Thoracic aorta (tissue), 2 donors: Measurements from ENCODE around the gene SEMA4D. TPM values are rescaled to one million over a fixed set of nuclear protein-coding genes. Genes with fewer than 3 reads are reported as not detected.

Experiments used
- ATAC-seq: fragments of 150-250 bp; one replicate; pipeline ENCODE4 v1.8.0; 2017; ENCODE audit warnings: low read depth; ENCODE audit not compliant: insufficient number of reproducible peaks, low FRiP score
- DNase-seq: peaks from one replicate; pipeline ENCODE4 v3.0.0-alpha.2; 2020; ENCODE audit warnings: low spot score
- H3K27ac ChIP-seq, 2 donors: fragments of 200-600 bp; sonication (generic); 1 replicate in 1 of 2; 2 replicates in 1 of 2; pipeline ENCODE4 v1.5.1; 2016; ENCODE audit warnings: mild to moderate bottlenecking in 2 of 2, moderate library complexity in 2 of 2
- H3K27me3 ChIP-seq: fragments of 200-600 bp; sonication (generic); replicated peaks from 2 replicates; pipeline ENCODE4 v1.6.0; 2016; ENCODE audit warnings: mild to moderate bottlenecking; ENCODE audit not compliant: insufficient read depth
- H3K36me3 ChIP-seq: fragments of 200-600 bp; sonication (generic); one replicate; pipeline ENCODE4 v1.5.1; 2016
- H3K4me1 ChIP-seq, 2 donors: fragments of 200-600 bp; sonication (generic); 1 replicate in 1 of 2; 2 replicates in 1 of 2; pipeline versions ENCODE4 v1.5.1 to v1.6.0; 2016; ENCODE audit warnings: low read depth in 2 of 2, mild to moderate bottlenecking in 1 of 2; ENCODE audit not compliant: control insufficient read depth in 1 of 2
- H3K4me3 ChIP-seq: fragments of 200-600 bp; sonication (generic); 2 replicates; pipeline ENCODE4 v1.5.1; 2016; ENCODE audit warnings: mild to moderate bottlenecking
- H3K9me3 ChIP-seq: fragments of 200-600 bp; sonication (generic); 2 replicates; pipeline ENCODE4 v1.5.1; 2016
- total RNA-seq, 2 donors: library from RNA; depleted of rRNA; stranded (reverse); fragments of >200 nt; gene quantifications; one replicate each; pipeline versions ENCODE4 v1.1.0 to v1.2.3, GENCODE V29; 2016
- TF ChIP-seq, protein P1 (sequence below): fragments of 200-600 bp; sonication (generic); IDR thresholded peaks from one replicate; pipeline ENCODE4 v1.5.1; 2019; ENCODE audit warnings: antibody characterized with exemption

Gene SEMA4D
- total RNA-seq, 2 donors from 2014 or later, result 16.9 to 20.2 TPM

DNA sequence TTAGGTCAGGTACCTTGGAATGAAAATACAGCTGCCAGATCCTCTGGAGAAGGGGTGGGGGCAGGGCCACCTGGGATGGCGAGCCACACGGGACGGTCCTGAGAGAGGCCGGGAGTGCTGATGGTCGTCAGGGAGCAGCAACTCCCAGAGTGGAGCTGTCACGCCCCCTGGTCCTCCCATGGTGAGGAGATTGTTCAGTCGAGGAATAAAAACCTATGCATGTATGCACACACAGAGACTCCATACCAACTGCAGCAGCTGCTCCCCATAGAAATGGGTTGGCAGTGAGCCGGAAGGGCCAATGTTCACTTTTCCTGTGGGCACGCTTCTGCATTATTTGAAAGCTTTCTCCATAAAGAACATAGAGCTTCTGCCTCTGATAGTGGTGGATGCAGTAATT, 45.2 kb upstream of the SEMA4D start:
- no peak overlapping the region for H3K4me3 ChIP-seq
- peaks cover 9% of the 10 kb centered on the region for H3K9me3 ChIP-seq
- TF ChIP-seq, protein P1, sequence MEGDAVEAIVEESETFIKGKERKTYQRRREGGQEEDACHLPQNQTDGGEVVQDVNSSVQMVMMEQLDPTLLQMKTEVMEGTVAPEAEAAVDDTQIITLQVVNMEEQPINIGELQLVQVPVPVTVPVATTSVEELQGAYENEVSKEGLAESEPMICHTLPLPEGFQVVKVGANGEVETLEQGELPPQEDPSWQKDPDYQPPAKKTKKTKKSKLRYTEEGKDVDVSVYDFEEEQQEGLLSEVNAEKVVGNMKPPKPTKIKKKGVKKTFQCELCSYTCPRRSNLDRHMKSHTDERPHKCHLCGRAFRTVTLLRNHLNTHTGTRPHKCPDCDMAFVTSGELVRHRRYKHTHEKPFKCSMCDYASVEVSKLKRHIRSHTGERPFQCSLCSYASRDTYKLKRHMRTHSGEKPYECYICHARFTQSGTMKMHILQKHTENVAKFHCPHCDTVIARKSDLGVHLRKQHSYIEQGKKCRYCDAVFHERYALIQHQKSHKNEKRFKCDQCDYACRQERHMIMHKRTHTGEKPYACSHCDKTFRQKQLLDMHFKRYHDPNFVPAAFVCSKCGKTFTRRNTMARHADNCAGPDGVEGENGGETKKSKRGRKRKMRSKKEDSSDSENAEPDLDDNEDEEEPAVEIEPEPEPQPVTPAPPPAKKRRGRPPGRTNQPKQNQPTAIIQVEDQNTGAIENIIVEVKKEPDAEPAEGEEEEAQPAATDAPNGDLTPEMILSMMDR, result no peak
- H3K27ac ChIP-seq, result no peak overlapping the region
- no peak for DNase-seq
- no peaks in the 10 kb centered on the region for H3K36me3 ChIP-seq
- H3K27me3 ChIP-seq, result no peaks in the 10 kb centered on the region
- H3K4me1 ChIP-seq, result no peaks in the 10 kb centered on the region
- ATAC-seq, result no peak

DNA sequence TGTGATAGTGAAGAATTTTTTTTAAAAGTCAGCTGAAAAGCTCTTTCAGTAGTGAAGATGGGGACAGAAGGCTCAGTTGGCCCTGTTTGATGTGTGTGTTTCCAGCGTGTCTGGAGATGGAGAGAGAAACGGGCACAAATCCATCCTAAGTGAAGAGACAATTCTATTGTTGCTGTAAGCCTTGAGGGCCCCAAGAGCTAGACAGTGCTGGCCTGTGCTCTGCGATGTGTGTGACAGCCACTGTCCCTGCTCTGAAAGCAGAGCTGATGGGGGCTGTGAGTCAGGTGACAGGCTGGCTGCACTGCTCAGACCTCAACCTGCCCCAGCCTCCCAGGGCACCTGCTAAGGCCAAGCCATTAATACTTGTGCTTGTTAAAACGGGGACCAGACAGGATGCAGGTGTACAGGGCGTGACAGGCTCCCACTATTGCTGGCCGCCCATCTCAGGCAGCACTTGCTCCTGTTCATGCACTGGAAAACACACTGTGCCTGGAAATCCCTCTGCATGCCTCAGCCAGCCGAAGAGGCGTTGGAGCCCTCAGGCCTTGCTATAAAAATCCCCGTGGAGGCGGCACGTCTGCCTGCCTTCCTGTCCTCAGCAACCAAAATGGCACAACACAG, 44.6 kb upstream of the SEMA4D start:
- TF ChIP-seq, protein P1, result no peak
- ATAC-seq, result no peak
- Histone ChIP-seq H3K4me1 (no peaks in the 10 kb centered on the region), H3K36me3 (no peaks in the 10 kb centered on the region), H3K9me3 (peaks cover 9% of the 10 kb centered on the region), H3K4me3 (no peak overlapping the region), H3K27ac (no peak overlapping the region), H3K27me3 (no peaks in the 10 kb centered on the region)
- DNase-seq, result no peak

DNA sequence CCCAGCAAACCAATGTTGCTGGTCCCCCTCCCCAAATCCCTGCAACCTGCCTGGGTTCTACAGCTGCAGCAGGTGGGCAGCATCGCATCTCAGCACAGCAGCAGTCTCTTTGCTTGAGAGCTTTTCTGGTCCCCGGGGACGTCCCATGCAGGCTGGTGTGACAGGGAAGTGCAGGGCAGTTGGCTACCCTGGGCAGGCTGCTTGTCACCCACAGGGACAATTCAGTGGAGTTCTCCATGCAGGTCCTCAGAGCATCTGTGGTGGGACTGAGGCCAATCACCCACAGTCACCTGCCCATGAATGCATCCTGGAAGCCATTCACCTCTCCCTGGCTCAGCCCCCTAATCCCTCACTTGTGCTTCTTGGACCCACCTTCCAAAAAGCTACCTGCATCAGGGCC, 43.9 kb upstream of the SEMA4D start:
- H3K4me3 ChIP-seq, result no peak overlapping the region
- TF ChIP-seq, protein P1, result no peak
- no peaks in the 10 kb centered on the region for H3K27me3 ChIP-seq
- ATAC-seq, result no peak
- H3K36me3 ChIP-seq, result no peaks in the 10 kb centered on the region
- peaks cover 9% of the 10 kb centered on the region for H3K9me3 ChIP-seq
- no peak overlapping the region for H3K27ac ChIP-seq
- H3K4me1 ChIP-seq, result no peaks in the 10 kb centered on the region
- DNase-seq, result no peak

DNA sequence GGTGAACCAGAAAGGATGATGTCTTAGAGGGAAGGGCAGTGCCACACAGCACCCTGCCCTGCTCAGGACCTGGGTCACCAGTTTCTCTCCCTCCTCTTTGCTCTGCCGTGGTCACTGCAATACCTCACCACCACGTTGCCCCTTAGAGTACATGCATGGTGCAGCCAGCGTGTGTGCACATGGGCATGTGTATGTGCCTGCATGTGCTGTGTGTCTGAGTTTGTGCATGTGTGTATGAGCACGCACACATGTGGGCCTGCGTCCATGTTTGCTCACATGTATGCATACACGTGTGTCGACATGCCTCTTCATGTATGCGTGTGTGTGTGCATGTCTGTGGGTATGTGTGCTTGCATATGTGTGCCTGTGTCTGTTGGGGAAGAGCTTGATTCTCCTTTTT, 41.5 kb upstream of the SEMA4D start:
- Histone ChIP-seq H3K9me3 (no peaks in the 10 kb centered on the region), H3K4me3 (no peak overlapping the region), H3K27ac (no peak overlapping the region), H3K4me1 (no peaks in the 10 kb centered on the region), H3K27me3 (no peaks in the 10 kb centered on the region), H3K36me3 (no peaks in the 10 kb centered on the region)
- DNase-seq, result no peak
- ATAC-seq, result no peak
- TF ChIP-seq, protein P1, result no peak

DNA sequence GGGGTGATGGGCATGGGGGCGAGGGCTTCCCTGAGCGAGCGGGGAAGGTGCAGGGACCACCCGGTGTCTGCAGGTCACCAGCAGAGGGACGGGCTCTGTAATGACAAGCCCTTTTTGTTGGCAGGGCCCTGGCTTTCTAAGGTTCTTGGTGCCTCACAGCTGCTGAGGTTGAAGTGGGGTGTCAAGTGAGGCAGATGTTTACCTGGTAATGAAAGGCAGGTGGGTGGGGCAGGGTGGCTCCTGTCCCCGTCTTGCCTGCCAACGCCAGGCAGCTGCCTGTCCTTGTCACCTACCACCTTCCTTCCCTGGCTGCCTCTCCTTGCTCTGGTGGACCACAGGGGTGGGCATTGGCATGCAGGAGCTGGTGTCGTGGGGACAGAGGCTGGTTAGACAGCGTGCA, 41.0 kb upstream of the SEMA4D start:
- no peaks in the 10 kb centered on the region for H3K27me3 ChIP-seq
- TF ChIP-seq, protein P1, result no peak
- no peak overlapping the region for H3K27ac ChIP-seq
- no peaks in the 10 kb centered on the region for H3K9me3 ChIP-seq
- no peak overlapping the region for H3K4me3 ChIP-seq
- no peaks in the 10 kb centered on the region for H3K36me3 ChIP-seq
- ATAC-seq, result no peak
- DNase-seq, result no peak
- no peaks in the 10 kb centered on the region for H3K4me1 ChIP-seq
